GM12878 (cell line): ENCODE measurements around the gene BCL2. TPM values are rescaled to one million over a fixed set of nuclear protein-coding genes. Genes with fewer than 3 reads are reported as not detected.

Experiments
- ATAC-seq: fragments of 200-7000 bp; cut with Tn5 transposase; 3 replicates; pipeline ENCODE4 v1.9.1; 2020; ENCODE audit warnings: mild to moderate bottlenecking, moderate library complexity
- BruUV-seq: library from RNA; stranded (reverse); fragments of 400-500 nt; replicated peaks from 2 replicates; lab custom pipeline; 2021; lab: Mats Ljungman, UMichigan
- CTCF ChIA-PET: fragments of 300-600 bp; sonication (Branson Sonifier 250); formaldehyde crosslinking; extraction: SDS; loops from one replicate; lab custom pipeline; 2021; ENCODE audit warnings: inconsistent platforms; lab: Yijun Ruan, JAX
- POLR2A ChIA-PET: fragments of 350-600 bp; formaldehyde crosslinking; extraction: SDS; loops from one replicate; lab custom pipeline; 2021; ENCODE audit warnings: inconsistent platforms; lab: Charles Lee
- RAD21 ChIA-PET: fragments of 300-600 bp; sonication (Branson Sonifier 250); formaldehyde crosslinking; loops from one replicate; lab custom pipeline; 2023; ENCODE audit warnings: antibody characterized with exemption; ENCODE audit not compliant: unreplicated experiment; lab: Charles Lee
- SMC1A ChIA-PET: fragments of 300-600 bp; sonication (Branson Sonifier 250); formaldehyde crosslinking; loops from one replicate; lab custom pipeline; 2023; ENCODE audit not compliant: unreplicated experiment, uncharacterized antibody; lab: Charles Lee
- DNase-seq: peaks from one replicate; pipeline ENCODE4 v3.0.0-alpha.2; 2011; ENCODE audit warnings: low read depth, low spot score
- FAIRE-seq: peaks from 3 replicates; lab custom pipeline; 2011; peaks lifted over from hg19 to GRCh38; lab: Jason Lieb, UNC
- H2AFZ ChIP-seq: 2 replicates; pipeline ENCODE4 v1.6.0; 2011; ENCODE audit warnings: low read depth, low read length, control low read depth; ENCODE audit not compliant: control insufficient read depth
- H3K27ac ChIP-seq: 2 replicates; pipeline ENCODE4 v1.5.1; 2011; ENCODE audit warnings: control low read depth; ENCODE audit not compliant: control insufficient read depth, insufficient read depth
- H3K27me3 ChIP-seq, 2 experiments: replicated peaks in 1 of 2; 2 replicates each; pipeline versions ENCODE4 v1.6.0 to v1.6.1; 2011; ENCODE audit warnings: low read length in 1 of 2; ENCODE audit not compliant: control insufficient read depth in 2 of 2, insufficient read depth in 2 of 2
- H3K36me3 ChIP-seq, 2 experiments: 2 replicates each; pipeline ENCODE4 v1.5.1; 2011; ENCODE audit warnings: low read length in 1 of 2; ENCODE audit not compliant: control insufficient read depth in 2 of 2, insufficient read depth in 2 of 2
- H3K4me1 ChIP-seq: 2 replicates; pipeline ENCODE4 v1.6.1; 2011; ENCODE audit warnings: mild to moderate bottlenecking, low read length, moderate library complexity, mixed read lengths; ENCODE audit not compliant: control insufficient read depth, insufficient read depth
- H3K4me2 ChIP-seq: 2 replicates; pipeline ENCODE4 v1.6.0; 2011; ENCODE audit warnings: control low read depth; ENCODE audit not compliant: control insufficient read depth, insufficient read depth
- H3K4me3 ChIP-seq: fragments of 200-600 bp; sonication (generic); 2 replicates; pipeline ENCODE4 v1.5.1; 2016
- H3K79me2 ChIP-seq: 2 replicates; pipeline ENCODE4 v1.6.0; 2011; ENCODE audit warnings: low read length; ENCODE audit not compliant: control insufficient read depth, insufficient read depth
- H3K9ac ChIP-seq: 2 replicates; pipeline ENCODE4 v1.8.0; 2011; ENCODE audit warnings: low read length, control low read depth, mixed read lengths; ENCODE audit not compliant: control insufficient read depth, insufficient read depth
- H3K9me3 ChIP-seq: replicated peaks from 3 replicates; pipeline ENCODE4 v1.5.1; 2011; ENCODE audit warnings: mild to moderate bottlenecking, low read length; ENCODE audit not compliant: control insufficient read depth, insufficient read depth
- H4K20me1 ChIP-seq: 2 replicates; pipeline ENCODE4 v1.6.0; 2011; ENCODE audit not compliant: control insufficient read depth, insufficient read depth
- BCL3 ChIP-seq: IDR thresholded peaks from 2 replicates; pipeline ENCODE4 v1.6.1; 2011; ENCODE audit warnings: borderline replicate concordance, low read depth, mild to moderate bottlenecking, moderate library complexity, low read length; ENCODE audit not compliant: insufficient read depth, poor library complexity, severe bottlenecking
- CEBPZ ChIP-seq: fragments of 150-350 bp; IDR thresholded peaks from 2 replicates; pipeline ENCODE4 v1.6.1; 2016; ENCODE audit warnings: low read depth, low read length
- HCFC1 ChIP-seq: fragments of 150-350 bp; IDR thresholded peaks from 2 replicates; pipeline ENCODE4 v1.6.1; 2014; ENCODE audit warnings: low read length
- NFYA ChIP-seq: IDR thresholded peaks from 2 replicates; pipeline ENCODE4 v1.6.1; 2011; ENCODE audit warnings: low read depth, mild to moderate bottlenecking, low read length, improper control_type of control experiment, borderline replicate concordance
- RCOR1 ChIP-seq: conservative IDR thresholded peaks from 2 replicates; pipeline ENCODE4 v1.6.1; 2012; ENCODE audit warnings: low read depth, low read length, improper control_type of control experiment
- SMAD1 ChIP-seq: fragments of 450-650 bp; IDR thresholded peaks from 2 replicates; pipeline ENCODE4 v1.6.1; 2018; ENCODE audit warnings: mild to moderate bottlenecking, low read depth; ENCODE audit not compliant: partially characterized antibody
- WGBS: methylation state at CpG from one replicate; pipeline ENCODE4 v1.1.6; 2016; ENCODE audit warnings: low lambda C conversion rate; ENCODE audit not compliant: insufficient replicate concordance, insufficient coverage; ENCODE audit errors: missing lambda C conversion rate; 5-methylcytosine and 5-hydroxymethylcytosine counted together
- in situ Hi-C: fragments of 300-500 bp; cut with MboI; formaldehyde crosslinking; loops from 9 replicates; pipeline ENCODE4 v1.14.3; 2018; ENCODE audit warnings: mixed read lengths
- intact Hi-C: fragments of 100-400 bp; cut with micrococcal nuclease; formaldehyde crosslinking; loops from one replicate; pipeline ENCODE4 v1.14.2; 2022; ENCODE audit not compliant: unreplicated experiment
- polyA plus RNA-seq, 11 experiments: library from polyadenylated mRNA; depleted of rRNA in 4 of 11; unstranded in 6 of 11; stranded (reverse) in 5 of 11; fragments of >200 nt; fragmentation: Nextera tagmentation in 4 of 11; fragmentation: Illumina TruSeq in 1 of 11; extraction: Ambion mirVana in 4 of 11; extraction: Trizol in 1 of 11; gene quantifications; 1 replicate in 1 of 11; 2 replicates in 10 of 11; pipeline versions ENCODE4 v1.2.1 to v1.2.3, GENCODE V29; 2011 to 2016; ENCODE audit warnings: inconsistent platforms in 2 of 11, missing spikeins in 2 of 11, low read depth in 1 of 11
- total RNA-seq, 4 experiments: library from RNA; depleted of rRNA in 3 of 4; stranded (reverse); fragments of >200 nt in 3 of 4; fragmentation: Illumina TruSeq in 1 of 4; extraction: Trizol in 1 of 4; gene quantifications; 2 replicates each; pipeline versions ENCODE4 v1.2.1 to v1.2.3, GENCODE V29; 2013 to 2021

BCL2 gene
- total and polyA plus RNA-seq, 10 of the 15 experiments (the other 5 are each of a cell fraction or from before 2014, with no cell fraction given): 4.1 to 47.8 (median 19.3) TPM

GRCh38 chr18:63148449-63149301 is 170.9 kb downstream of the BCL2 start:
- BruUV-seq: no TSS peak
- TF ChIP-seq RCOR1 (no peak), BCL3 (no peak), NFYA (no peak), CEBPZ (no peak), SMAD1 (no peak), HCFC1 (no peak)
- TF ChIP-seq, all 136 proteins: peak for 0
- H3K4me1 ChIP-seq: peaks cover 47% of the 10 kb centered on the region
- no peaks in the 10 kb centered on the region; the same call in 2 of the 3 replicates for H3K9me3 ChIP-seq
- ChIA-PET CTCF (interaction anchor here (0.8 to 18.1 kb wide), 2 partner anchors 11 to 290 kb away, joined by 3 to 416 read pairs; no protein-coding TSS in a partner anchor), SMC1A (interaction anchor here (1.6 to 13.4 kb wide), 3 partner anchors 9 to 19 kb away, joined by 5 to 453 read pairs (median 6); no protein-coding TSS in a partner anchor), RAD21 (interaction anchor here (0.8 to 14.5 kb wide), 4 partner anchors 11 to 1911 kb away, joined by 3 to 463 read pairs (median 4); no protein-coding TSS in a partner anchor), POLR2A (interaction anchor here (1.0 to 11.7 kb wide), 3 partner anchors 10 to 164 kb away, joined by 3 to 144 read pairs (median 10); no protein-coding TSS in a partner anchor)
- H3K27ac ChIP-seq: 0 out of 2 replicates have a peak overlapping the region, but pooled peaks have one; percentile 50
- no peaks in the 10 kb centered on the region for H4K20me1 ChIP-seq
- H3K27me3 ChIP-seq: no peaks in the 10 kb centered on the region
- intact Hi-C loops (no loop called here), in situ Hi-C loops (no loop called here)
- H3K79me2 ChIP-seq: peaks cover 89% of the 10 kb centered on the region
- H3K36me3 ChIP-seq: peaks cover 2 to 4% of the 10 kb centered on the region in 2 experiments; a peak in 1 of 4 replicates
- ATAC-seq: no peak
- no peak overlapping the region for H2AFZ ChIP-seq
- 96% methylated on average over 14 of the region's 14 CpGs for WGBS
- 0 out of 2 replicates have a peak overlapping the region, but pooled peaks have one; percentile 35 for H3K4me2 ChIP-seq
- DNase-seq: no peak
- no peak overlapping the region for H3K4me3 ChIP-seq
- FAIRE-seq: no peak
- no peak overlapping the region for H3K9ac ChIP-seq
